GM06990 (cell line): ENCODE measurements around the gene SDCCAG8.

ENCODE experiments used
- DNase-seq: peaks from one replicate; pipeline ENCODE4 v3.0.0-alpha.2; 2011; ENCODE audit not compliant: insufficient read length; ENCODE audit errors: extremely low read depth
- H3K27me3 ChIP-seq: replicated peaks from 2 replicates; pipeline ENCODE4 v1.6.0; 2011; ENCODE audit warnings: low read length; ENCODE audit not compliant: control insufficient read depth, insufficient read depth
- H3K36me3 ChIP-seq: 2 replicates; pipeline ENCODE4 v1.5.1; 2011; ENCODE audit warnings: low read length; ENCODE audit not compliant: control insufficient read depth, insufficient read depth
- H3K4me3 ChIP-seq: replicated peaks from 2 replicates; pipeline ENCODE4 v1.5.1; 2011; ENCODE audit warnings: low read depth, mild to moderate bottlenecking, control low read depth, low read length
- TF ChIP-seq, protein P1 (sequence below): IDR thresholded peaks from 2 replicates; pipeline ENCODE4 v1.5.1; 2011; ENCODE audit warnings: low read length, control low read depth, mild to moderate bottlenecking, inconsistent platforms; ENCODE audit not compliant: insufficient read depth, poor library complexity, severe bottlenecking

The SDCCAG8 gene

DNA sequence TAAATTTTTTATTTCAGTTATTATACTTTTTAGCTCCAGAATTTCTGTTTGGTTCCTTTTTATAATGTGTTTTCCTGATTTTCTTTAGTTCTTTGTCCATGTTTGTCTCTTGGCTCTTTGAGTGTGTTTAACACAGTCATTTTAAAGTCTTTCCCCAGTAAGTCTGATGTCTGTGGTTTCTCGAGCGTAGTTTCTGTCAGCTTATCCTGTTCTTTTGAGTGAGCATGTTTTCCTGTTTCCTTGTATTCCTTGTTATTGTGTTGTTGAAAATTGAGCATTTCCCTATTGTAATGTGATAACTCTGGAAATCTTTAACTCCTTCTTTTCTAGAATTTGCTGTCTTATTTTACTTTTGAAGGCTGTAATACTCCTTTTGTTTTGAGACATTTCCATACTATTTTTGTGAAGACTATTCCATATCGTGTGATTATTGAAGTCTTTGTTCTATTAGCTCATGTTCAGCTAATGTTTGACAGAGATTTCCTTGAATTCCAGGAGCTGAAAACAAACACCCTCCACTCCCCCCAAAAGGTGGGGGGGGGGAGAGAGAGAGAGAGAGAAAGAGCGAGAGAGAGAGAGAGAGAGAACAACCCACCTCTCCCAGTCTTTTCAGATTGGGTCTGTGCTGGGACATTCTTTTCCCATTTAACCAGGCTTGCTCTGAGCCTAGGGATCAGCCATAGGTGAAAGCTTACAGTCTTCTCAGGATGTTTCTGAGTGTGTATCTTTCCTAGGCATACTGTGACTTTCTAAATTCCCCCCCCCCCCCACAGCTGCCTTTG is 38.3 kb downstream of the SDCCAG8 start:
- no peak for DNase-seq
- H3K36me3 ChIP-seq = no peaks in the 10 kb centered on the region; the same call in 1 of the 2 replicates
- TF ChIP-seq, protein P1, sequence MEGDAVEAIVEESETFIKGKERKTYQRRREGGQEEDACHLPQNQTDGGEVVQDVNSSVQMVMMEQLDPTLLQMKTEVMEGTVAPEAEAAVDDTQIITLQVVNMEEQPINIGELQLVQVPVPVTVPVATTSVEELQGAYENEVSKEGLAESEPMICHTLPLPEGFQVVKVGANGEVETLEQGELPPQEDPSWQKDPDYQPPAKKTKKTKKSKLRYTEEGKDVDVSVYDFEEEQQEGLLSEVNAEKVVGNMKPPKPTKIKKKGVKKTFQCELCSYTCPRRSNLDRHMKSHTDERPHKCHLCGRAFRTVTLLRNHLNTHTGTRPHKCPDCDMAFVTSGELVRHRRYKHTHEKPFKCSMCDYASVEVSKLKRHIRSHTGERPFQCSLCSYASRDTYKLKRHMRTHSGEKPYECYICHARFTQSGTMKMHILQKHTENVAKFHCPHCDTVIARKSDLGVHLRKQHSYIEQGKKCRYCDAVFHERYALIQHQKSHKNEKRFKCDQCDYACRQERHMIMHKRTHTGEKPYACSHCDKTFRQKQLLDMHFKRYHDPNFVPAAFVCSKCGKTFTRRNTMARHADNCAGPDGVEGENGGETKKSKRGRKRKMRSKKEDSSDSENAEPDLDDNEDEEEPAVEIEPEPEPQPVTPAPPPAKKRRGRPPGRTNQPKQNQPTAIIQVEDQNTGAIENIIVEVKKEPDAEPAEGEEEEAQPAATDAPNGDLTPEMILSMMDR = no peak
- no peaks in the 10 kb centered on the region for H3K27me3 ChIP-seq
- H3K4me3 ChIP-seq = no peak overlapping the region

- H3K27me3 ChIP-seq = no peaks in the 10 kb centered on the region
- no peak for DNase-seq
- H3K4me3 ChIP-seq = no peak overlapping the region
- TF ChIP-seq, protein P1 = no peak
- no peaks in the 10 kb centered on the region; the same call in 1 of the 2 replicates for H3K36me3 ChIP-seq
These were observed 38.9 kb downstream of the SDCCAG8 start for GRCh38 chr1:243294723-243295121.

DNA sequence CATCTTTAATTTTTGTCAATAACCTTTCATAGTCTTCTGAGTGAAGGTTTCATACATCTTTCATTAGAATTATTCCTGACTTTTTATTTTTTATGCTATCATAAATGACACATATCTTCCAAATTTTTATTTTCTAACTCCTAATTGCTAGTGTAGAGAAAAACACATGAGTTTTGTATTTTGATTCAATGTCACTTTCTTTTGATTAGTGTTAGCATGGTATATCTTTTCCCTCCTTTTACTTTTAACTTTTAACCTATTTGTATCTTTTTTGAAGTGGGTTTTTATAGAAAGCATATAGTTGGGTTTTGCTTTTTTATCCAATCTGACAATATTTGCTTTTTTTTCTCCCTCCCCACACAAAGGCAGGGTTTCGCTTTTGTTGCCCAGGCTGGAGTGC is 43.2 kb downstream of the SDCCAG8 start:
- DNase-seq = no peak
- Histone ChIP-seq H3K4me3 (no peak overlapping the region), H3K27me3 (no peaks in the 10 kb centered on the region), H3K36me3 (no peaks in the 10 kb centered on the region; the same call in 1 of the 2 replicates)
- TF ChIP-seq, protein P1 = no peak

GRCh38 chr1:243301059-243301458 is 45.2 kb downstream of the SDCCAG8 start:
- TF ChIP-seq, protein P1 = no peak
- no peak for DNase-seq
- Histone ChIP-seq H3K4me3 (no peak overlapping the region), H3K27me3 (no peaks in the 10 kb centered on the region), H3K36me3 (no peaks in the 10 kb centered on the region)

DNA sequence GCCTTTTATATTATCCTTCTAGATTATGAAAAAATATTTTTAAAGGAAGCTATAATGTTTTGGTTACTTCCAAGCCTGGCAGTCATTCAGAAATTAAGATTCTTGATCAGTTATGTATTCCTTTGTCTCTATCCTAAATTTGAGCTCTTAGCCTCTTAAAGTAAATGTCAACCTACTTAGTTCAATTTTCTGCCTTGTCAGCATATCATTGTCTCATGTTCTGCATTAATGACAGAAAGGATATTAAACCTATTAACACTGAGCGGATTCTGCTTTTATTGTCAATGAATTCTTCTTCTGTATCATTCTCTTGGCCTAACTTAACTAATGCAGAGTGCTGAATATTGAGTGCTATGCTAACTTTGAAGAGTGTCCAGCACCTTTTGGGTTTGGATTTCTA is 56.0 kb downstream of the SDCCAG8 start:
- no peaks in the 10 kb centered on the region for H3K27me3 ChIP-seq
- TF ChIP-seq, protein P1 = no peak
- DNase-seq = no peak
- H3K4me3 ChIP-seq = no peak overlapping the region
- no peaks in the 10 kb centered on the region for H3K36me3 ChIP-seq
